MG63 (cell line): Measurements from ENCODE around the gene ZNF845. TPM values are rescaled to one million over a fixed set of nuclear protein-coding genes. Genes with fewer than 3 reads are reported as not detected.
"Not testable (repeated sequence)": the region's sequence is repeated elsewhere in the genome, so short reads cannot be mapped to it uniquely, and the experiment has no call there.

ENCODE experiments used
- DNase-seq: peaks from one replicate; pipeline ENCODE4 v3.0.0-alpha.2; 2020
- H3K27me3 ChIP-seq: fragments of 250-450 bp; sonication (Bioruptor Pico); 2 replicates; pipeline ENCODE4 v1.5.1; 2020; ENCODE audit warnings: mild to moderate bottlenecking, moderate library complexity
- H3K36me3 ChIP-seq: fragments of 250-450 bp; sonication (Bioruptor Pico); 2 replicates; pipeline ENCODE4 v1.5.1; 2020; ENCODE audit warnings: mild to moderate bottlenecking, moderate library complexity
- H3K4me3 ChIP-seq: fragments of 250-450 bp; sonication (Bioruptor Pico); 2 replicates; pipeline ENCODE4 v1.5.1; 2020; ENCODE audit warnings: mild to moderate bottlenecking, moderate library complexity
- H3K9me3 ChIP-seq: fragments of 250-450 bp; sonication (Bioruptor Pico); 2 replicates; pipeline ENCODE4 v1.5.1; 2020; ENCODE audit warnings: mild to moderate bottlenecking, moderate library complexity
- total RNA-seq: library from RNA; depleted of rRNA; stranded (reverse); fragments of >200 nt; shearing (Covaris generic); gene quantifications from 2 replicates; pipeline ENCODE4 v1.2.3, GENCODE V29; 2014; ENCODE audit warnings: low replicate concordance; rRNA removed

Gene ZNF845
- 2.6 and 11.8 TPM in 2 replicates for total RNA-seq

GRCh38 chr19:53333463-53334449 lies at the start of gene ZNF845:
Gene ZNF845, plus strand, starts transcription at chr19:53333749. Its CDS starts 7,559 bp downstream, at chr19:53341308.
- H3K27me3 ChIP-seq = no peaks in the 10 kb centered on the region
- peaks cover 11% of the 10 kb centered on the region for H3K9me3 ChIP-seq
- peak; percentile 93 for DNase-seq
- peak within 1 kb of the TSS; percentile 69 for H3K4me3 ChIP-seq
- H3K36me3 ChIP-seq = peaks cover 11% of the 10 kb centered on the region

DNA sequence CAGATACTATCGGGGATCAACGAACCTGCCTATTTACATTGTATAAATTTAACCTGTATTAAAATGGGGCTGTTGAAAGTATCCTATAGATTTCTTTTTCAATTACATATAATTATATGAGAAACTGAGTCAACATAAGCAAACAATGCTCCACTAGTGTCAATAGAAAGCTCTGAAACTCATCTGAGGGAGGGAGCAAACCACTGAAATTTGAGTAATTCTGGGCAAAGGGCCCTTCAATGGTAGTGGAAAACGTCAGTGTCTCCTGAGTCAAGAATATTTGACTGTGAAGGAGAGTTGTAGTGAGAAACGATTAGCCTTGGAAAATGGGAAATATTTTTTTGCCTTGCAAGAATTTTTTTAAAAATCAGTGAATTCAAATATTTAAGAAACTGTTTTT lies 48.5 kb upstream of the ZNF845 start:
- no peaks in the 10 kb centered on the region for H3K27me3 ChIP-seq
- H3K9me3 ChIP-seq = no peaks in the 10 kb centered on the region; the same call in 1 of the 2 replicates
- no peak for DNase-seq
- H3K4me3 ChIP-seq = no peak overlapping the region
- no peaks in the 10 kb centered on the region for H3K36me3 ChIP-seq

DNA sequence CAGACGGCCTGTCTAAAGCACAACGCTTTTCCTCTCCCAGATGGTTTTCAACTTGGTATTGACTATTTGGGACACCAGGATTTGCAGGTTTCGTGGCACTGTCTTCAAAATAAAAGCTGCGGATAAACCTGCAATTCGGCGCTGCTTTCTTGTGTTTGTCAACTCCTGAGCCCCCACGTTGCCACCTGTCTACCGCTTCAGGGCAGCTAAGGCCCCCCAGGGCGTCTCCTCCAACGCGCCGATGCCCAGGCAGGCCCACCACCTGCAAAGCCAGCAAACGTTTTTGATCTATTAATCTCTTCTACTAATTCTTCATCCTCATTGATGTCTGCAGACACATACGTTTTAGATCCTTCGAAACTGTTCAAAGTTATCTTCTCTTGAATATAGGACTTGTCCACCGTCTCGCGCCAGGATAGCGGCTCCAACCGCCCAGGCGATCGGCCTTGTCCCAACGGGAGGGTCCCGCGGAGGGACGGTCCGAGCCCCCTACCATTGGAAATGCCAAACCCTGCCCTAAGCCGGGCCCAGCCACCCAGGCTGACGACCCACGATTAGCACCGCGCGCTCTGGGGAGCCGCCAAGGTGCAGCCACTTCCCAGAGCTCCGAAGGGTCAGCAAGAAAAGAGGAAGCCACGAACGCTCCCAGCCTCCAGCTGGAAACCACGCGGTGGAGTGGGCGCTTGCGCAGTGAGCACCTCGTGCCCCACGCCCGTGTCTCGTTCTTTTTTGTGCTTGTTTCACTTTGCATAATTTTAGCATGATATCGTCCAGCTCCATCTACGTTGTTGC lies 42.6 kb upstream of the ZNF845 start:
- Histone ChIP-seq H3K4me3 (no peak overlapping the region), H3K9me3 (peaks cover 9% of the 10 kb centered on the region), H3K27me3 (no peaks in the 10 kb centered on the region), H3K36me3 (no peaks in the 10 kb centered on the region)
- no peak for DNase-seq

GRCh38 chr19:53294786-53295441 lies 38.6 kb upstream of the ZNF845 start:
- no peak overlapping the region for H3K4me3 ChIP-seq
- no peaks in the 10 kb centered on the region for H3K36me3 ChIP-seq
- DNase-seq = no peak
- H3K27me3 ChIP-seq = no peaks in the 10 kb centered on the region
- H3K9me3 ChIP-seq = peaks cover 9% of the 10 kb centered on the region

- H3K36me3 ChIP-seq, H3K9me3 ChIP-seq, H3K27me3 ChIP-seq, DNase-seq, H3K4me3 ChIP-seq: not testable (repeated sequence)
These were observed 32.2 kb upstream of the ZNF845 start for GRCh38 chr19:53301341-53301740.

DNA sequence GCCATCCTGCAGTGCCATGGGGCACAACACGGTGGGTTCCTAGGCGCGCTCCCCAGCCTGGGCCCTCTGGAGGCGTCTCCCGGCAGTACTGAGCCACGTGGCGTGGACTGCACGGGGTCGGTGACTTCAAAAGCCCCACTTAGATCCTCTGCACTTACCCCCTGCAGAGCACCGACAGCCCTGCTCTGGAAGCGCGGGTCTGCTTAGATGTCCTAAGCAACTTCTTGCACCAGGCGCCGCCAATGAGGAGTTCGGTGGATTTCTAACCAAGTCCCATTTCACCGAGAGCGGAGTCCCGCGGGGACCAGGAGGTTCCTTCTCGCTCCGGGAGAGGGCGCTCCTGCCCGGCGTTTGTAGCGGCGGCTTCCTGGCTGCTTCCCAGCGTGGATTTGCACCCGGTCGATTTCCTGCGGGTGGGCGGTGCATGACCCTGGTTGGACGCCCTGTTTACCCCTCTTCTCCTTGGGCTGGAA lies 25.2 kb upstream of the ZNF845 start:
- Histone ChIP-seq H3K27me3 (no peaks in the 10 kb centered on the region), H3K9me3 (peaks cover 3% of the 10 kb centered on the region; the same call in 1 of the 2 replicates), H3K36me3 (no peaks in the 10 kb centered on the region), H3K4me3 (no peak overlapping the region)
- DNase-seq = no peak

DNA sequence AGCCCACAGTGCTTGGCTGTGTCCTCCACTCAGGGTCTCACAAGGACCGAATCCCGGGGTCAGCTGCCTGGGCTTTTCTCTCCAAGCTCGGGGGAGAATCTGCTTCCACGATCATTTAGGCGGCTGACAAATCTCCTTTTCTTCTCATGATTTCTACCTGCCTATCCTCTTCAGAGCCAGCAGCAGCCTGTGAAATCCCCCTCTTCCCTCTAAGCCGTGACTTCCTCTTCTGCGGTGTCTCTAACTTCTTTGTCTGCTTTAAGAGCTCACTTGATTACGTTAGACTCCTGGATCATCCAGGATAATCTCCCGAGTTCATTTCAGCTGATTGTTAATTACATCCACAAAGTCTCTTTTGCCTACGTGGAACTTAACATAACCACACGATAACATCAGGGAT lies 22.5 kb upstream of the ZNF845 start:
- Histone ChIP-seq H3K36me3 (no peaks in the 10 kb centered on the region), H3K9me3 (no peaks in the 10 kb centered on the region), H3K27me3 (no peaks in the 10 kb centered on the region), H3K4me3 (no peak overlapping the region)
- DNase-seq = no peak

DNA sequence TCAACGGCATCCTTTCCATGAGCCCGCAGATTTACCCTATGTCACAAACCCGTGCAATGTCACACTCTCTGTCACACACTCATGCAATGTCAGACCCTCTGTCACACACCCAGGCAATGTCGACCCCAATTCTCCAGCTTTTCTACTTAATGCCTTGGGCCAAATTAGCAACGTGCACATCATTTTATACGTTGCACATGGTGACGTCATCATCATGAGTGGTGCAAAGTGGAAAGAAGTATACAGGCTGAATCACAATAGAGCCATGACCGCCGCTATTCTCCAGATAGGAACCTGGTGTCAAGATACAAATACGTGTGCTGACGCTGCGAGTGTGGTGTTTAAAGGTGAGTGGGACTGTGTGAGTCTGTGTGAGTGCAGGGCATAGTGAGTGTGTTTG lies 21.7 kb upstream of the ZNF845 start:
- H3K27me3 ChIP-seq = no peaks in the 10 kb centered on the region
- H3K4me3 ChIP-seq = no peak overlapping the region
- DNase-seq = no peak
- no peaks in the 10 kb centered on the region for H3K36me3 ChIP-seq
- H3K9me3 ChIP-seq = no peaks in the 10 kb centered on the region

DNA sequence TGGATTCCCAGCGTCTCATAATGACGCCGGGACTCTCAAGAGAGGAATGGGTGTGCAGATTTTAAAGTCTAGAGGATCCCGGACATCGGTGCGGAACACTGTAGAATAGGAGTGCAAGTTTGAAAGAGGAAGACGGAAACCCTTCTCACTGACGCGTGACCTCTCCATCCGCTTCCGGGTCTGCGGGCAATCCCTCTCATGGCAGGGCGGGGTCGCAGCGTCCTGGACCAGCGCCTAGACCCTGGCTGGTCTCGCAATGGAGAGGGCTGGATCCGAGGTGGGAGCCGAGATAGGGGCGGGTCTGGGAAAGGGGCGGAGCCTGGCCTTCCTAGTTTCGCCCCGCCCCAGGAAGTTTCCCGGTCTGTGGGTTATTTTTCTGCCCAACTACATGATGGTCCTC lies 4.6 kb upstream of the ZNF845 start:
- Histone ChIP-seq H3K27me3 (no peaks in the 10 kb centered on the region), H3K4me3 (no peak overlapping the region)
- DNase-seq = no peak

GRCh38 chr19:53332484-53332883 lies 1.1 kb upstream of the ZNF845 start:
- no peaks in the 10 kb centered on the region for H3K27me3 ChIP-seq
- no peak for DNase-seq
- peak overlapping the region; percentile 69 for H3K4me3 ChIP-seq
- peaks cover 2% of the 10 kb centered on the region; the same call in 1 of the 2 replicates for H3K36me3 ChIP-seq
- H3K9me3 ChIP-seq = peaks cover 11% of the 10 kb centered on the region

More for the DNA sequence above, 4.6 kb upstream of the ZNF845 start:
- no peaks in the 10 kb centered on the region for H3K36me3 ChIP-seq
- peaks cover 14% of the 10 kb centered on the region for H3K9me3 ChIP-seq

DNA sequence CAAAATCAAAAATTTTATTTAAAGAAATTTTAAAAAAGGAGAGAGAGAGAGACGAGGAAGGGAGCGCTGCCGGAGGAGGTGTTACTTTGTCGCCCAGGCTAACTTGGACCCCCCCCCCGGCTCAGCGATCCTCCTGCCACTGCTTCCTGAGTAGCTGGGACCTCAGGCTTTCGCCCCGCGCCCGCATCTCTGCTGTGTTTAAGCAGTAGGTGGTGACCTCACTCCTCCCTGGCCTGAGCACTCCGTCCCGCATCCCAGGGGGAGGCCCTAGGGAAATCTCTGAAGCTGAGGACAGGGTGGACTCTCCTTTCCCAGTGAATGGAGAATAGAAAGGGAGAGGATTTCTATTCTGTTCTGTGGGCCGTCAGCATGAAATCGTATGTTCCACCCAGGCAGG lies 485 bp upstream of the ZNF845 start:
- peak; percentile 70 for DNase-seq
- Histone ChIP-seq H3K9me3 (peaks cover 11% of the 10 kb centered on the region), H3K27me3 (no peaks in the 10 kb centered on the region), H3K4me3 (peak overlapping the region; percentile 69), H3K36me3 (peaks cover 6% of the 10 kb centered on the region)

DNA sequence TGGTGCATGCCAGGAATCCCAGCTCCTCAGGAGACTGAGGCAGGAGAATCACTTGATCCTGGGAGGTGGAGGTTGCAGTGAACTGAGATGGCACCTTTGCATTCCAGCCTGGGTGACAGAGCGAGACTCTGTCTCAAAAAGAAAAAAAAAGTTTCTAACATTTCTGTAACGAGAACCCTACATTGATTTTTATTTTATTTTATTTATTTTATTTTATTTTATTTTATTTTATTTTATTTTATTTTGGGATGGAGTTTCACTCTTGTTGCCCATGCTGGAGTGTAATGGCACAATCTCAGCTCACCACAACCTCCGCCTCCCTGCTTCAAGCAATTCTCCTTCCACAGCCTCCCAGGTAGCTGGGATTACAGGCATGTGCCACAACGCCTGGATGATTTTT lies 10.9 kb downstream of the ZNF845 start:
- H3K27me3 ChIP-seq, H3K4me3 ChIP-seq, DNase-seq: not testable (repeated sequence)
- H3K36me3 ChIP-seq = peaks cover 62% of the 10 kb centered on the region
- peaks cover 17% of the 10 kb centered on the region; the same call in 1 of the 2 replicates for H3K9me3 ChIP-seq

DNA sequence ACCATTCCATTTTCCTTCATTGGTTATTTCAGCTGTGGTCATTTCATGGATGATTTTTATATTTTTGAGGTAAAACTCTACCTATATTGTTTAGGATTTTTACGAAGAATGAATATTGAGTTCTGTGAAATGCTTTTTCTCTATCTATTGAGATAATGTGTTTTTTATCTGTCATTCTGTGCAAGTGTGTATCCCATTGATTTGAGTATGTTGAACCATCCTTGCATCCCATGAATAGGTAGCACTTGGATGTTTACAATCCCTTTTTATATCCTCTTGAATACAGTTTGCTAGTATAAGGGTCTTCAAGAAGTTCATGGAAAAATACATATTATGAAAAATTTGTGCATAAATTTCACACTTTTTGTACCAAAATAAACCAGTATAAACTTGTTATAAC lies 22.2 kb downstream of the ZNF845 start:
- H3K27me3 ChIP-seq = no peaks in the 10 kb centered on the region
- peaks cover 31% of the 10 kb centered on the region for H3K36me3 ChIP-seq
- peaks cover 55% of the 10 kb centered on the region for H3K9me3 ChIP-seq
- no peak for DNase-seq
- H3K4me3 ChIP-seq = no peak overlapping the region

- H3K27me3 ChIP-seq = no peaks in the 10 kb centered on the region
- no peak for DNase-seq
- H3K36me3 ChIP-seq = peaks cover 9% of the 10 kb centered on the region
- peaks cover 34% of the 10 kb centered on the region for H3K9me3 ChIP-seq
- H3K4me3 ChIP-seq = no peak overlapping the region
These were observed 24.5 kb downstream of the ZNF845 start for GRCh38 chr19:53357821-53358581.

- H3K4me3 ChIP-seq, H3K36me3 ChIP-seq, H3K27me3 ChIP-seq, DNase-seq: not testable (repeated sequence)
- H3K9me3 ChIP-seq = peaks cover 18% of the 10 kb centered on the region
These were observed 26.5 kb downstream of the ZNF845 start for GRCh38 chr19:53360056-53360455.
